Cardiac muscle cell (in vitro differentiated cells and primary cell): Measurements from ENCODE around the gene RUNX2. TPM values are rescaled to one million over a fixed set of nuclear protein-coding genes. Genes with fewer than 3 reads are reported as not detected.
A peak's percentile ranks its signal among the peaks of the same experiment; 100 is the strongest.

Experiments
- DNase-seq, 2 donors: peaks; one replicate each; pipeline versions ENCODE4 v3.0.0 to v3.0.0-alpha.2; 2010 to 2017; ENCODE audit warnings: low read depth in 1 of 2, low spot score in 1 of 2
- H3K27ac ChIP-seq: fragments of 200-600 bp; sonication (generic); 2 replicates; pipeline ENCODE4 v1.5.1; 2016
- H3K27me3 ChIP-seq: fragments of 200-600 bp; sonication (generic); 2 replicates; pipeline ENCODE4 v1.6.0; 2016; ENCODE audit warnings: control low read depth
- H3K36me3 ChIP-seq: fragments of 200-600 bp; sonication (generic); 2 replicates; pipeline ENCODE4 v1.5.1; 2016; ENCODE audit warnings: control low read depth
- H3K4me1 ChIP-seq: fragments of 200-600 bp; sonication (generic); 2 replicates; pipeline ENCODE4 v1.8.1; 2017; ENCODE audit warnings: low read depth, mild to moderate bottlenecking, mixed run types
- H3K4me3 ChIP-seq: fragments of 200-600 bp; sonication (generic); 2 replicates; pipeline ENCODE4 v1.5.1; 2016; ENCODE audit warnings: mild to moderate bottlenecking
- H3K9me3 ChIP-seq: fragments of 200-600 bp; sonication (generic); 2 replicates; pipeline ENCODE4 v1.5.1; 2017; ENCODE audit warnings: low read depth, mild to moderate bottlenecking, control low read depth
- polyA plus RNA-seq: library from polyadenylated mRNA; unstranded; fragments of >200 nt; fragmentation: Nextera tagmentation; extraction: Ambion mirVana; gene quantifications from 2 replicates; pipeline ENCODE4 v1.2.1, GENCODE V29; 2016
- total RNA-seq: library from RNA; depleted of rRNA; stranded (reverse); fragments of >200 nt; gene quantifications from 2 replicates; pipeline ENCODE4 v1.2.3, GENCODE V29; 2016
- TF ChIP-seq, protein P1 (sequence below): IDR thresholded peaks from 2 replicates; pipeline ENCODE4 v1.5.1; 2012; ENCODE audit warnings: low read depth, mild to moderate bottlenecking, low read length

The RUNX2 gene
- total and polyA plus RNA-seq, 2 experiments from 2014 or later: 1.6 to 1.9 TPM

DNA sequence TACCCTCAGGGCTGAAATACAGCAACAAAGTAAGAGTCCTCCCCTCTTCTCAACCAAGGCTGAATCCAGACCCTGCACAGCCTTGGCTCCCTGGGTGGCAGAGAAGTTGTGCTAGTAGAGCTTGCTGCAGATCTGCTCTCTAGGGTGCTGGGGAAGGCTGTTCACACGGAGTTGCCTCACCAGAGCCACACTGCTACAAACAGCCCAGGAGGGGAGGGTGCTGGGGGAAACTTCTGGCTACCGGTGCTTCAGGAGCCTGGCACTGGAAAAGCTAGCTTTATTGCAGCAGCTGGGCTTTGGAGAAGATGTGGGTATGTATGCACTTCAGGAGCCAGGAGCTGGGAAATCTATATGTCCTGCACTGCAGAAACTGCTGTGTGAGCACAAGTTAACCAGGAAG is 87.2 kb downstream of the RUNX2 start:
- Histone ChIP-seq H3K4me1 (no peaks in the 10 kb centered on the region), H3K9me3 (no peaks in the 10 kb centered on the region), H3K4me3 (no peak overlapping the region), H3K36me3 (no peaks in the 10 kb centered on the region), H3K27ac (no peak overlapping the region), H3K27me3 (peaks cover 45% of the 10 kb centered on the region)
- peak in 1 of 2 donors; percentile 34 for DNase-seq
- TF ChIP-seq, protein P1, sequence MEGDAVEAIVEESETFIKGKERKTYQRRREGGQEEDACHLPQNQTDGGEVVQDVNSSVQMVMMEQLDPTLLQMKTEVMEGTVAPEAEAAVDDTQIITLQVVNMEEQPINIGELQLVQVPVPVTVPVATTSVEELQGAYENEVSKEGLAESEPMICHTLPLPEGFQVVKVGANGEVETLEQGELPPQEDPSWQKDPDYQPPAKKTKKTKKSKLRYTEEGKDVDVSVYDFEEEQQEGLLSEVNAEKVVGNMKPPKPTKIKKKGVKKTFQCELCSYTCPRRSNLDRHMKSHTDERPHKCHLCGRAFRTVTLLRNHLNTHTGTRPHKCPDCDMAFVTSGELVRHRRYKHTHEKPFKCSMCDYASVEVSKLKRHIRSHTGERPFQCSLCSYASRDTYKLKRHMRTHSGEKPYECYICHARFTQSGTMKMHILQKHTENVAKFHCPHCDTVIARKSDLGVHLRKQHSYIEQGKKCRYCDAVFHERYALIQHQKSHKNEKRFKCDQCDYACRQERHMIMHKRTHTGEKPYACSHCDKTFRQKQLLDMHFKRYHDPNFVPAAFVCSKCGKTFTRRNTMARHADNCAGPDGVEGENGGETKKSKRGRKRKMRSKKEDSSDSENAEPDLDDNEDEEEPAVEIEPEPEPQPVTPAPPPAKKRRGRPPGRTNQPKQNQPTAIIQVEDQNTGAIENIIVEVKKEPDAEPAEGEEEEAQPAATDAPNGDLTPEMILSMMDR: no peak

DNA sequence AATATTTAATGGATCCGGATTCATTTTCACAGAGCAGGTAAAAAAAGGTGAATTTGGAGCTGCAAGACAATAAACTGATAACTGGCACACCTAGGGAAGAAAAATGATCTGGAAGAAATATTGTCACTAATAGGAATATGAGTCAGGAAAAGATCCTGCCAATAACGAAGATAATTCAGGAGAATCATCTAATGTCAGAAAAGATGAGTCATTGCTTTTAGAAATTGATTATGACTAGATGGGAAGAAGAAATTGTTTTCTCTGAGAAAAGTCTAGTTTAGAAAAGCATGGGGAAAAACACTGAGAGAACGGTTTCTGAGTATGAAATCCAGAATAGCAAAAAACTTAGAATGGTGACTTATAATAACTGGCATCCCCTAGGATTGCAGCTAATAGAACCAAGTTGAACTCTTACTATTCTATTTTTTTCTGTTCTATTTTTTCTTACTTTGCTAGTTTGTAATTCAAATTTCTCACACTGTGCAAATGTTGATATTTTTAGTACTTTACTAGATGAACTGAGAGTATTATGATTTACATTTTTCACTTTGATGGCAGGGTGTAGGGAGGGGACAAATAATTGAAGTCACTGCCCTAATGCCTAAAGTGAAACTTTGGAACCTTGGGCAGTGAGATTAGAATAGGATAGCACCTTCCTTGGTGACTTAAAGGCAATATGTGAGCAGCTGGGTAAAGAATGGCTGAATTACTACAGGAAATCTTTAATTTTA is 87.8 kb downstream of the RUNX2 start:
- no peak for DNase-seq
- no peak overlapping the region for H3K27ac ChIP-seq
- H3K4me1 ChIP-seq: no peaks in the 10 kb centered on the region
- no peaks in the 10 kb centered on the region for H3K9me3 ChIP-seq
- H3K36me3 ChIP-seq: no peaks in the 10 kb centered on the region
- H3K27me3 ChIP-seq: peaks cover 51% of the 10 kb centered on the region
- H3K4me3 ChIP-seq: no peak overlapping the region
- TF ChIP-seq, protein P1: no peak

DNA sequence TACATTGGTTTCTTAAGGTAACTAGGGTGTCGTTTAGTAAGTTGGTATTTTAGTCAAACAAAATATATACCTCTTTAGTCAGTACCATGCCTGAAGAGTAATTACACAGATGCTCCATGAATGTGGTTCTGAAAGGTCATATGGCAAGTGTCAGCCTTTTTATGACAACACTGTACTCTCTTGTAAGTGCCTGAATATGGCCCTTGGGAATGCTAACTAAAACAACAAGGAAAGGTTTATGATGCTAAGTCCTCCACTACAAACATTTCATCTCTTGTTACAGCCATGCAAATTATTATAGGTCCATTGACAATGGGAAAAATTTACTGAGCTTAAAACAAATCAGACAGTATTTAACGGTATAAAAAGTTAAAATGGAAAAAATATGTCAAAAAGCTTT is 88.6 kb downstream of the RUNX2 start:
- H3K4me3 ChIP-seq: no peak overlapping the region
- H3K27ac ChIP-seq: no peak overlapping the region
- H3K36me3 ChIP-seq: no peaks in the 10 kb centered on the region
- TF ChIP-seq, protein P1: no peak
- DNase-seq: no peak
- no peaks in the 10 kb centered on the region for H3K9me3 ChIP-seq
- no peaks in the 10 kb centered on the region for H3K4me1 ChIP-seq
- H3K27me3 ChIP-seq: peaks cover 58% of the 10 kb centered on the region

DNA sequence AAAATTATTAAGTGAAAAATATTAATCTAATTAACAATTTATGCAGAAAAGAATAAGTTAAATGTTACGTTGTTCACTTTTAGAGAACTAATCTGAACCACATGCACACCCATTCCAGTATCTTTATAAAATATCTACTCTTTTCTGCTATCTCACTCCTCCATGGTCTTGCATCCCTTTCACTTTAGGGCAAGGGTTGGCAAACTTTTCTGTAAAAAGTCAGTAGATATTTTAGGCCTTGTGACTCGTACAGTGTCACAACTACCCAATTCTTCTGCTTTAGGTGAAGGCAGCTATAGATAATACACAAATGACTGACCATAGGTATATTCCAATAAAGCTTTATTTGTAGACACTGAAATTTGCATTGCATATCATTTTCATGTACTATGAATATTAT is 89.3 kb downstream of the RUNX2 start:
- Histone ChIP-seq H3K4me1 (no peaks in the 10 kb centered on the region), H3K36me3 (no peaks in the 10 kb centered on the region), H3K9me3 (no peaks in the 10 kb centered on the region), H3K27me3 (peaks cover 64% of the 10 kb centered on the region), H3K4me3 (no peak overlapping the region), H3K27ac (no peak overlapping the region)
- no peak for DNase-seq
- TF ChIP-seq, protein P1: no peak

DNA sequence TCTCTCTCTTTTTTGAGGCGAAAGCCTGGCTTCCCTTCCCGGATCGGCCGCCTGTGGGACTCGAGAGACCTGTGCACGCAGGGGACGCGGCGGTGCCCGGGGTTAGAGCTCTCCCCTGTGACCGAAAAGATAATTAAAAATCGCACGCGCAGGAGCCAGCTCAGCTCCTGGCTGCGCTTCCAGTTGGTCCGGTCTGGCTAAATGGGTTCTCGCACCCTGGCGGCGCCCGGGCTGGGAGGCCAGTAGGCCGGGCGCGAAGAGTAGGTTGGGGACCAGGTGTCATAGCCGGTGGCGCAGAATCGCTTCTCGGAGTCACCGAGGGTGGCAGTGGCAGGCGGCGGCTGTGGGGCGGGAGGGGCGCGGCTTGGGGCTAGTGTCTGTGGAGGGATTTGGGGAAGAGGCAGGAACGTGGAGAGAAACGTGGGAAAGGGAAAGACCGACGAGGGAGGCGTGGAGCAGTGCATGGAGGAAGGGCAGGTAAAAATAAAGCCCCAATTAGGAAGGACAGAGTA is 91.5 kb downstream of the RUNX2 start:
- DNase-seq: peak; percentile 72 to 81
- no peaks in the 10 kb centered on the region for H3K9me3 ChIP-seq
- no peaks in the 10 kb centered on the region for H3K4me1 ChIP-seq
- peaks cover 86% of the 10 kb centered on the region for H3K27me3 ChIP-seq
- peak overlapping the region; percentile 18 for H3K4me3 ChIP-seq
- no peak overlapping the region for H3K27ac ChIP-seq
- TF ChIP-seq, protein P1: peak; percentile 35
- H3K36me3 ChIP-seq: no peaks in the 10 kb centered on the region
